ENCODE measurements around the gene CDK2AP2. TPM values are rescaled to one million over a fixed set of nuclear protein-coding genes. Genes with fewer than 3 reads are reported as not detected.

CDK2AP2 gene
- total and polyA plus RNA-seq, 2 experiments from 2014 or later, result 48.6 to 120 TPM

- no peak for TF ChIP-seq ZNF462 (CRISPR knock-in tag; IDR thresholded peaks at IDR 0.05)
- no peak for TF ChIP-seq EZH2phosphoT487 (IDR thresholded peaks at IDR 0.05; ENCODE audit: unreplicated experiment)
- no peak for TF ChIP-seq NANOG (IDR thresholded peaks at IDR 0.05; ENCODE audit: borderline replicate concordance)
- no peak for TF ChIP-seq STAT1 (IDR thresholded peaks at IDR 0.05; ENCODE audit: unreplicated experiment)
Observed at GRCh38 chr11:67539550-67539949, 31.6 kb upstream of the CDK2AP2 start (continued).

DNA sequence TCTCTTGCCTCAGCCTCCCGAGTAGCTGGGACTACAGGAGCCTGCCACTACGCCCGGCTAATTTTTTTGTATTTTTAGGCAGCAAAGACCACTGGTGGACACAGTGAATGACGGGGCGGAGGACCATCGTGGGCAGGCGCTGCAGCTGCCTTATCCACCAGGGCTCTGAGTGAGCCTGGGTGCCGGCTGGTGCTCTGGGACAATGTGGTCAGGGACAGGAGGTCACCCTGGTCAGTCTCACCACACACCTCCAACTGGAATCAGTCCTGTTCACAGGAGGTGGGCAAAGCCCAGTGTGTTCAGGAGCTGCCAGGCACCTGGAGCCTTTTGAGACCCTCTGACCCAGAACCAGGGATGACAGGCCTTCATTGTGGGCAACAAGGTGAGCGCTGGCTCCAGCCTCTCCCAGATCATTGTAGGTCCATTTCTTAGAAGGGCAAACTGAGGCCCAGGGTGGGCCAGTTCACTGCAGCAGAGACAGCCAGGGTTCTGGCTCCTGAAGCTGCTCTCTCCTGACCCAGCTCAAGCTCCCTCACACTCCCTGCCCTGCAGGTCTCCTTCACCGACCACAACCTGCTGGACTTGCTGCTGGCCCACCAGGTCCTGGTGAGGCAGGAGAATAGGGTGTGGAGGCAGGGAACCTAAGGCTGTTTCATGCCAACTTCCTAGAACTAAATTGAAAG, 31.0 kb upstream of the CDK2AP2 start:
- Mint-ChIP-seq H3K9me3 (peaks cover 24% of the 10 kb centered on the region), H3K27ac (no peak overlapping the region), H3K4me3 (no peak overlapping the region), H3K4me1 (peaks cover 5% of the 10 kb centered on the region), H3K36me3 (ENCODE audit: low read depth) (peaks cover 2% of the 10 kb centered on the region; the same call in 2 of the 3 replicates), H3K27me3 (ENCODE audit: insufficient read depth, low read depth, poor library complexity) (no peaks in the 10 kb centered on the region)
- no peaks in the 10 kb centered on the region for H3K27me3 ChIP-seq (ENCODE audit: insufficient read depth)
- TF ChIP-seq EZH2phosphoT487 (IDR thresholded peaks at IDR 0.05; ENCODE audit: unreplicated experiment) (no peak), ZNF331 (CRISPR knock-in tag; IDR thresholded peaks at IDR 0.05; ENCODE audit: low read depth) (no peak), ZNF114 (CRISPR knock-in tag; IDR thresholded peaks at IDR 0.05) (no peak), NANOG (IDR thresholded peaks at IDR 0.05; ENCODE audit: borderline replicate concordance) (no peak), EZH2 (IDR thresholded peaks at IDR 0.05; ENCODE audit: low read depth, unreplicated experiment) (no peak), STAT1 (IDR thresholded peaks at IDR 0.05; ENCODE audit: unreplicated experiment) (no peak)
- TF ChIP-seq, protein P1, sequence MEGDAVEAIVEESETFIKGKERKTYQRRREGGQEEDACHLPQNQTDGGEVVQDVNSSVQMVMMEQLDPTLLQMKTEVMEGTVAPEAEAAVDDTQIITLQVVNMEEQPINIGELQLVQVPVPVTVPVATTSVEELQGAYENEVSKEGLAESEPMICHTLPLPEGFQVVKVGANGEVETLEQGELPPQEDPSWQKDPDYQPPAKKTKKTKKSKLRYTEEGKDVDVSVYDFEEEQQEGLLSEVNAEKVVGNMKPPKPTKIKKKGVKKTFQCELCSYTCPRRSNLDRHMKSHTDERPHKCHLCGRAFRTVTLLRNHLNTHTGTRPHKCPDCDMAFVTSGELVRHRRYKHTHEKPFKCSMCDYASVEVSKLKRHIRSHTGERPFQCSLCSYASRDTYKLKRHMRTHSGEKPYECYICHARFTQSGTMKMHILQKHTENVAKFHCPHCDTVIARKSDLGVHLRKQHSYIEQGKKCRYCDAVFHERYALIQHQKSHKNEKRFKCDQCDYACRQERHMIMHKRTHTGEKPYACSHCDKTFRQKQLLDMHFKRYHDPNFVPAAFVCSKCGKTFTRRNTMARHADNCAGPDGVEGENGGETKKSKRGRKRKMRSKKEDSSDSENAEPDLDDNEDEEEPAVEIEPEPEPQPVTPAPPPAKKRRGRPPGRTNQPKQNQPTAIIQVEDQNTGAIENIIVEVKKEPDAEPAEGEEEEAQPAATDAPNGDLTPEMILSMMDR (conservative IDR thresholded peaks at IDR 0.05; ENCODE audit: low read depth in 2 of 2), result no peak
- H2AFZ ChIP-seq, result no peak overlapping the region
- ATAC-seq (no peak), DNase-seq (ENCODE audit: low spot score) (no peak)
- no peaks in the 10 kb centered on the region for H3F3A ChIP-seq (replicated peaks; ENCODE audit: low read depth)
- H3K36me3 ChIP-seq (ENCODE audit: insufficient read depth), result peaks cover 7% of the 10 kb centered on the region
- H3K79me2 ChIP-seq (replicated peaks; ENCODE audit: insufficient read depth), result no peaks in the 10 kb centered on the region
- no peak overlapping the region for H3K4me3 ChIP-seq
- no peak overlapping the region for H3K27ac ChIP-seq (ENCODE audit: low read depth)
- H4K20me1 ChIP-seq (replicated peaks; ENCODE audit: insufficient read depth), result no peaks in the 10 kb centered on the region
- 0 out of 2 replicates have a peak, but pooled peaks cover 5% of the 10 kb centered on the region for H3K4me1 ChIP-seq (ENCODE audit: insufficient read depth)
- H3K9me2 ChIP-seq (ENCODE audit: insufficient read depth), result no peaks in the 10 kb centered on the region; the same call in 1 of the 2 replicates
- no peak overlapping the region for H3K4me2 ChIP-seq

Measured in GM23338 (cell line).